ENCODE data around the gene STK40.

The STK40 gene

GRCh38 chr1:36397378-36398230, 11.9 kb upstream of the STK40 start, which contains the start of gene LSM10:
LSM10 (minus strand) TSS chr1:36397908; CDS start chr1:36394129, 3,779 bp downstream.
- peak; percentile 95 for DNase-seq

DNA sequence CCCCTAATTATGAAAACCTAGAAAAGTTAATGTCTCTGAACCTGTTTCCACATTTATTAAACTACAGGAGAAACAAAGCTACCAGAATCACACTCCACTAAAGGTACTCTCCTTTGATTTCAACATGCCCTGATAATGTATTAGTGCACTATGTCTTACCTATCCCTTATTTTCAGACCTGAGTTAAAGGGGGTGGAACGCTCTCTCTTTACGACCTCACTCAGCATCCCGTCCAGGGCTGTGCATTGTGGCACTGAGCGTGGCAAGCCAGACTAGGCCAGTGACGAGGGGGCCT, 11.3 kb upstream of the STK40 start:
- DNase-seq = no peak

DNA sequence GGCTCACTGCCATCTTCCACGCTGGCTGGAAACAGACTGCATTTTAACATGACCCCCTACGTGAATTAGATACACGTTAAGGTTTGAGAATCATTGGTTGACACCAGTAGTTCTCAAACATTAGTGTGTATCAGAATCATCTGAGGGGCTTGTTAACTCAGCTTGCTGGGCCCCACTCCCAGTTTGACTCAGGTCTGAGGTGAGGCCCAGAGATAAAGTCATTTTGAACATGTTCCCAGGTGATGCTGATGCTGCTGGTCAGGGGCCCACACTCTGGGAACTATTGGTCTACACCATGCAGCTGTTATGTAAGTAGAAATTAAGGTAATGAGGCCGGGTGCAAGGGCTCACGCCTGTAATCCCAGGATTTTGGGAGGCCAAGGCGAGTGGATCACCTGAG, 10.6 kb upstream of the STK40 start:
- DNase-seq = no peak

- no peak for DNase-seq
Measured at GRCh38 chr1:36393686-36394085, 8.0 kb upstream of the STK40 start.

DNA sequence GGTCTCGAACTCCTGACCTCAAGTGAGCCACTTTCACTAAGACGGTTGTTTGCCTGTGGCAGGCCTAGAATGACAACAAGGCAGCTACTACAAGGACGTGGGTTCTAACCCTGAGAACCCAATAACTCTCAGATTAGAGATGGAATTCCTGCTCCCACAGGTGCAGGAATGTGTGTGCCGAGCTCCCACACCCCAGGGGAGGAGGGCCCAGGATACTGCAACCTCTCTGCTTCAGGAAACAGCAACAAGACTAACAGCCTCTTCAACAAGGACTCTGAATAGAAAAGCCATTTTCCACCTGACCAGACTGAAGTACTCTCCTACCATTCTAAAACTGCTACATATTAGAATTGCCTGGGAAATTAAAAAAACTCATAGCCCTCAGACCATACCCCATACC, 7.1 kb upstream of the STK40 start:
- DNase-seq = no peak

- DNase-seq = no peak
Measured at GRCh38 chr1:36391271-36391670, 5.5 kb upstream of the STK40 start.

DNA sequence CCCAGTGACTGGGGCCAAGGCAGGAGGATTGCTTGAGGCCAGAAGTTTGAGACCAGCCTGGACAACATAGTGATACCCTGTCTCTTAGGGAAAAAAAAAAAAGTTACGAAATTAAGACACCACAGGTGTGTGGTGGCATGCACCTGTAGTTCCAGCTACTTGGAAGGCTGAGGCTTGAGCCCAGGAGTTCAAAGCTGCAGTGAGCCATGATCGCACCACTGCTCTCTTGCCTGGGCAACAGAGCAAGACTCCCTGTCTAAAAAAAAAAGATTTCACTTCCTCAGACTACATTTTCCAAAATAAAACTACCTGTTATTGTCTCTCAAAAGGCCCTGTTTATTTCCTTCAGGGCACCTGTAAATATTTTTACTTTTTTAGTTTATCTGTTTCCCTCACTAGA, 4.7 kb upstream of the STK40 start:
- DNase-seq = no peak

- DNase-seq = no peak
Measured at GRCh38 chr1:36389999-36390398, 4.3 kb upstream of the STK40 start.

DNA sequence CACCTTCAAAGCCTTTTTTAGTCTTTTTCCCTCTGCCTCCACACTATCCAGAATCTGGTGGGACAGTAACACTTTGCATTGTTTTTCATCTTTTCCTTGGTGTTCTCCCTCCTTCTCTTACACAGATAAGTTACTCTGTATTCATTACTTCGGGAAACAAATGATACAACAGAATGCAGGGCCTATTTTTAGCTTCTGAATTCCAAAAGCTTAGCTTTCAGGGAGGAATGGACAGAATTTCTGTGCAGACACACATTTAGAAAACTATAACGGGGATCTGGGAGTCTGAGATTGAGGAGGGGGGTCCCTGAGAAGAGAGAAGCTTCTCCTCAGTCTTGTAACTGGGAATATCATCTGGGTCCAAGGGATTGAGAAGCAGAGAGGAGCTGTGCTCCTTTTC, 3.5 kb upstream of the STK40 start:
- DNase-seq = no peak

DNA sequence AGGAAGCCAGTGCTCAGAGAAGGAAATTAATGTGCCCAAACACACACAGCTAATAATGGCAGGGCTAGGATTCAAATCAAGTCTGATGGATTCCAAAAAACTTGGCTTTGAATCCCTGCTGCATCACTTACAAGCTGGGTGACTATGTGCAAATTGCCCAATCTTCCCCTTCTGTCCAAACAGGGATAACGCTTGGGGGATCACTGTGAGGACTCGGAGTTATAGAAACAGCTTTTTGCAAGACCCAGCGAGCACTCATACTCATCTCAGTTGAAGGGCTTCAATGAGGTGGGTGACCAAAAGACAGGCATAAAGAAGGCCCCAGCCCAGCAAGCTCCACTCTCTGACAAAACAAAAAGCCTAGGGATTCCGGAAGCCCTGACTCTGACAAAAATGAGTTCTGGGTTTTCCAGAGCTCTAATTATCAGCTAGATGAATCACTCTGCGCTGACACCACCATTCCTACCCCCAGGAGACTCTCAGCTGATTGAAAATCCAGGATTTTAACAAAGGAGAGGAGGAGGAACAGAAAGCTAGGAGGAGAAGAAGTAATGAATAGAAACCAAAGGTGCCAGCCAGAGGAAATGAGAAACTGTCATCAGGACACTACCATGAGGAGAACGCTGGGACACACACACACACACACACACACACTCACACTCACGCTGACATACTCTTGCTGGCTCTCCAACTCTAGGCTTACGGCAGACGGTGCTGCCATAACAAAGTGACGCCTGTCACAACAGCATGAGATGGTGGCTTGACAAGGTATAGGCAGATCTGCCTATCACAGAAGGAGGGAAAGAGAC, 1.6 kb upstream of the STK40 start:
- DNase-seq = peak; percentile 38

- DNase-seq = peak; percentile 98
Measured at GRCh38 chr1:36386265-36387140, 779 bp upstream of the STK40 start.

- DNase-seq = peak; percentile 79
Measured at GRCh38 chr1:36384542-36385409, 948 bp downstream of the STK40 start.

DNA sequence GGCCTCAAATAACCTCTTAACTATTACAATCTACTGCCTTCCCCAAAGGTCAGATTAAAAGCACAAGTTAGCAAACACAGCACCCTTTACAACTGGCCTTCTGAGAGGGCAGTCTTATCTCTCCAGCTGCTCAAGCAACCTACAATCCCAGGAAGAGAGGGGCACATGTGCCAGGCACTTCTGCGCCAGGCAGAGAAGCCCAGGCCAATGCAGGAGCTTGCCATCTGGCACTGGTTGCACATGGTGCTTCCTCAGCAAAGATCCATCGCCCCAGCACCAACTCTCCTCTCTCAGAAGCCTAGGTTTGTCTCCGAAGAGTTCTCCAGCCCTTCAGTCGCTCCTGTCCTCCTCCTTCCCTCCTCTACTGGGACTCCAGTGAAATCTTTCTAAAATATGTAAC, 2.5 kb downstream of the STK40 start:
- no peak for DNase-seq

GRCh38 chr1:36382669-36383068, 3.1 kb downstream of the STK40 start:
- no peak for DNase-seq

DNA sequence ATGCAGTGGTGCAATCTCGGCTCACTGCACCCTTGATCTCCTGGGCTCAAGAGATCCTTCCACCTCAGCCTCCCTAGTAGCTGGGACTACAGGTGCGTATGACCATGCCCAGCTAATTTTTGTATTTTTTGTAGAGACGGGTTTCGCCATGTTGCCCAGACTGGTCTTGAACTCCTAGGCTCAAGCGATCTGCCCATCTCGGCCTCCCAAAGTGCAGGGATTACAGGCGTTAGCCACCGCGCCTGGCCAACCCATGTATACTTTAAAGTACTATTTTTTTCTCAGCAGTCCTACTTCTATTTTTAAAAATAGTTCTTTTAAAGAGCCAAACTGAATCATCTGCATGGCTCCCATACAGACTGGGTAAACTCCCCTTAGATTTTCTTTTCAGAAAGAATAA, 3.5 kb downstream of the STK40 start:
- DNase-seq = no peak

GRCh38 chr1:36381405-36381804, 4.3 kb downstream of the STK40 start:
- no peak for DNase-seq

- no peak for DNase-seq
Measured at GRCh38 chr1:36380782-36381181, 4.9 kb downstream of the STK40 start.

- no peak for DNase-seq
Measured at GRCh38 chr1:36380143-36380619, 5.5 kb downstream of the STK40 start.

DNA sequence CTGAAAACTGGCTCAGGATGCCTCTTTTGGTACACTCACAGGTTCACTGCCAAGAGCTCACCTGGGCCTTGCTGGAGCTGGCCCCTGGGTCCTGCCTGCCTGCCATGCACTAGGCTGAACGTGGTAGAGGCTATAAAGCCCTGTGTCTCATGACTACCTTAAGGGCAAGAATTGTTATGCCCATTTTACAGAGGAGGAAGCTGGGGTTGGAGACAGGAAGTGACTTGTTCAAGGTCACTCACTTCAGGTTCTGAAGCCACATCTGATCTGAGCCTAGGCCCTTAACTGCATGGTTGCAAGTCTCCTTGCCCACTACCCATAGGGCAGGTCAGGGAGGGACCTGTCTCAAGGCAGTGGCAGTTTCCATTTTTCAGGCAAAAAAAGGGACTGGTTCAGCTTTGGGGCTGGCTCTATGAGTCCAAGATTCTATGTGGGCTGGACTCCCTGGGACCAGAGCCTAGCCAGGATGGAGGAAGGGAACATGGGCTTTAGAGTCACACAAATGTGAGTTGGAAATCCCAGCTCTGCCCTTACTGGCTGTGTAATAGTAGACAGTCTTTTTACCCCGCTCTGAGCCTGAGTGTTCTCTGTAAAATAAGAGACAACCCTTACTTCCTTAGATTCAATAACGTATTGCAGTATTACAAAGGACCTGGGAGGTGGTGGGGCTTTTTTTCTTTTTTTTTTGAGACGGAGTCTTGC, 7.8 kb downstream of the STK40 start:
- no peak for DNase-seq

GRCh38 chr1:36372617-36373016, 13.1 kb downstream of the STK40 start:
- DNase-seq = peak; percentile 53

- peak; percentile 83 for DNase-seq
Measured at GRCh38 chr1:36369061-36369861, 16.5 kb downstream of the STK40 start.
